ENCODE results near the gene DCAF11.

DNA sequence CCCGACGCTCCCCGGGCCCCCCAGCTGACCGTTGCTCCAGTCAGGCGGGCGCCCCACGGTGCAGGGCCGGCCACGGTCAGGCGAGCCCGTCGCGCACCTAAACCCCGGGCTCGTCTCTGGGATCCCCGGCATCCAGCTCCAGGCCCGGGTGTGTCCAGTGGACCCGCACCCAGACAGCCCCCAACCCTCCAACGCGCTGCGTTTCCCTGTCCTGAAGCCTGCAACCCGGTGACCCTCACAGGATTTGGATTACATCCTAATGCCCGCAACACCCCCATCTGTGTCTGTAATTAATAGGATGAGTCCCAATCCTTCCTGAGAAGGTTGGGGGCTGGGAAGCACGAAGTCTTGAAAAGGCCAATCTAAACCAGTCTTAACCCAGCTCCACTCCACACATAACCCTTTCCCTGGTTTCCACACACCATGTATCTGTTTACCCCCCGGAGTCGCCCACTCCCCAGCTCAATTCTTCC is 32.8 kb upstream of the DCAF11 start:
- TF ChIP-seq, protein P1, sequence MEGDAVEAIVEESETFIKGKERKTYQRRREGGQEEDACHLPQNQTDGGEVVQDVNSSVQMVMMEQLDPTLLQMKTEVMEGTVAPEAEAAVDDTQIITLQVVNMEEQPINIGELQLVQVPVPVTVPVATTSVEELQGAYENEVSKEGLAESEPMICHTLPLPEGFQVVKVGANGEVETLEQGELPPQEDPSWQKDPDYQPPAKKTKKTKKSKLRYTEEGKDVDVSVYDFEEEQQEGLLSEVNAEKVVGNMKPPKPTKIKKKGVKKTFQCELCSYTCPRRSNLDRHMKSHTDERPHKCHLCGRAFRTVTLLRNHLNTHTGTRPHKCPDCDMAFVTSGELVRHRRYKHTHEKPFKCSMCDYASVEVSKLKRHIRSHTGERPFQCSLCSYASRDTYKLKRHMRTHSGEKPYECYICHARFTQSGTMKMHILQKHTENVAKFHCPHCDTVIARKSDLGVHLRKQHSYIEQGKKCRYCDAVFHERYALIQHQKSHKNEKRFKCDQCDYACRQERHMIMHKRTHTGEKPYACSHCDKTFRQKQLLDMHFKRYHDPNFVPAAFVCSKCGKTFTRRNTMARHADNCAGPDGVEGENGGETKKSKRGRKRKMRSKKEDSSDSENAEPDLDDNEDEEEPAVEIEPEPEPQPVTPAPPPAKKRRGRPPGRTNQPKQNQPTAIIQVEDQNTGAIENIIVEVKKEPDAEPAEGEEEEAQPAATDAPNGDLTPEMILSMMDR (conservative IDR thresholded peaks at IDR 0.05; ENCODE audit: low read depth, low read length): no peak
- no peak for TF ChIP-seq EZH2 (IDR thresholded peaks at IDR 0.05; ENCODE audit: borderline replicate concordance, low read depth, low read length, poor library complexity, severe bottlenecking)
